NCI-H2227 treated with DMSO at 0.1 percent for 48 hours (cell line): ENCODE results near the gene MGAM2.

Experiments used
- DNase-seq: peaks from one replicate; lab custom pipeline; 2025; lab: John Stamatoyannopoulos, UW

MGAM2 gene

GRCh38 chr7:142120524-142120923 is 9.0 kb downstream of the MGAM2 start:
- no peak for DNase-seq

DNA sequence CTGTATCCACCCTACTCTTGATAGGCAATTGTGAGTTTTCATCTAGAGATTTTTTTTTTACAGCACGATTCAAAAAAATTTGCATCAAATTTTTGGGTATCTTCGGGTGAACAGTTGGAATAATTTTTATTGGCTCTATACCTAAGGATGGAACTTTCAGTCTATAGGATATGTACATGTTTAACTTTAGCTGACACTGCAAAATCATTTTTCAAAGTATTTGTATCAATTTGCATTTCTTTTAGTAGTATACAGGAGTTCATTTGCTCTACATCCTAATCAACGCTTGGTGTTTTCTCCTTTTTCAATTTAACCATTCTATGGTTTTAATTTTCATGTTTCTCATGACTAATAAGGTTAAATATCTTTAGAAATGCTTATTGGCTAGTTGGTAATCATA is 11.7 kb downstream of the MGAM2 start:
- no peak for DNase-seq

GRCh38 chr7:142125256-142125955 is 13.9 kb downstream of the MGAM2 start:
- no peak for DNase-seq

- no peak for DNase-seq
Measured at GRCh38 chr7:142130267-142130666, 18.7 kb downstream of the MGAM2 start.

DNA sequence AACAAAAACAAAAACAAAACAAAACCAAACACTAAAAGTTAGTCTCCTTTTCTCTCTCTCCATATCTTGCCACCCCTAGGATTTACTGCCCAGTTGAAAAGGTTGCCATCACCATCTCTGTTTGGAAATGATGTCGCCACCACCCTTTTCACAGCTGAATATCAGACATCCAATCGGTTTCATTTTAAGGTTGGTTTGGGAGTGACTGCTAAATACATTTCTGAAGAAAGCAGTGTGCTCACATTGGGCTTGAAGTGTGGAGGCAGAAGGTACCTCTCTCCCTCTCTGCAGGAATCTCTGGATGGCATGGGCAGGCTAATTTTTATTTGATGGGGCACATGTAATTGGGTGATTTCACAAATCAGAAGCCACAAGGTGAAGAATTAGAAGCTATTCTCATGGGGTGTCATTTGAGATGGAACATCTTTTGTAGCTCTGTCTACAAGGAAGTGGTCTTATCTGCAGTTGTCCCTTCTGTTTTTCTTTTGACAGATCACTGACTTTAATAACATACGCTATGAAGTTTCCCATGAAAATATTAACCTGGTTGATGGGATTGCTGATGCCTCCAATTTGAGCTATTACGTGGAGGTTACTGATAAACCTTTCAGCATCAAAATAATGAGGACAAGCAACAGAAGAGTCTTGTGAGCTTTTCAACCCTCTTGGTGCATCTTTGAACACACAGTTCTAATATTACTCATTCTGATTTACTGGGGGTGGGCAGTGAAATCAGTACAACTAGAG is 20.1 kb downstream of the MGAM2 start:
- DNase-seq: no peak

DNA sequence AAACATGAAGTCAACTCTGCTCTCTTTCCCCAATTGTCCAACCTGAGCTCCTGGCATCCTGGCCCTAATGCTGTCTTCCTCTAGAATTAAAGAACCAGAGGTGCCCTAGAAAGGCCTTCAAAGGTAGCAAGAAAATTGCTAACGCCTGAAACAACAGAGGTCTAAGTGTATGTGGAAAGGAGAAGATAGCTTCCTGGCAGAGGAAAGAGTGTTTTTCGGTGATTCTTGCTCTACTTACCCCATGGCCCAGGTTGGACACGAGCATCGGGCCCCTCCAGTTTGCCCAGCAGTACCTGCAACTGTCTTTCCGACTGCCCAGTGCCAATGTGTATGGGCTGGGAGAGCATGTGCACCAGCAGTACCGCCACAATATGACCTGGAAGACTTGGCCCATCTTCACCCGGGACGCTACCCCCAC is 22.2 kb downstream of the MGAM2 start:
- no peak for DNase-seq

DNA sequence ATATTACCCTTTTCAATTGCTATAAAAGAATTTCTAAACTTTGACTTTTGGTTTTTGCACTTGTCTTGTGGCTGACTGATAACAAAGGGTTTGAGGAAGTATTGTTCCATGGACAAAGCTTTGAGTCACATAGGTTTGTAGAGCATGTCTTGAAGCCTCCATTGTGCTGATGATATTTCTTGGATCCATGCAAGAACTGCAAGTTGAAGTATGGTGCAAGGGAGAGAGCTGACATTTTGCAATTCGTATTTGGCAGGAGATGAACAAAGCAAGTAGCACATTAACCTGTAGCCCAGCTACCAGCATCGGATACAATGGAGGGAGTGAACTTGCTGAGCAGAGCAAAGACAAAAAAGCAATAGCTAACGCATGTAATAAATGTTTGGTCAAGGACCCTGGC is 23.4 kb downstream of the MGAM2 start:
- no peak for DNase-seq

- no peak for DNase-seq
Measured at GRCh38 chr7:142138996-142139395, 27.5 kb downstream of the MGAM2 start.

DNA sequence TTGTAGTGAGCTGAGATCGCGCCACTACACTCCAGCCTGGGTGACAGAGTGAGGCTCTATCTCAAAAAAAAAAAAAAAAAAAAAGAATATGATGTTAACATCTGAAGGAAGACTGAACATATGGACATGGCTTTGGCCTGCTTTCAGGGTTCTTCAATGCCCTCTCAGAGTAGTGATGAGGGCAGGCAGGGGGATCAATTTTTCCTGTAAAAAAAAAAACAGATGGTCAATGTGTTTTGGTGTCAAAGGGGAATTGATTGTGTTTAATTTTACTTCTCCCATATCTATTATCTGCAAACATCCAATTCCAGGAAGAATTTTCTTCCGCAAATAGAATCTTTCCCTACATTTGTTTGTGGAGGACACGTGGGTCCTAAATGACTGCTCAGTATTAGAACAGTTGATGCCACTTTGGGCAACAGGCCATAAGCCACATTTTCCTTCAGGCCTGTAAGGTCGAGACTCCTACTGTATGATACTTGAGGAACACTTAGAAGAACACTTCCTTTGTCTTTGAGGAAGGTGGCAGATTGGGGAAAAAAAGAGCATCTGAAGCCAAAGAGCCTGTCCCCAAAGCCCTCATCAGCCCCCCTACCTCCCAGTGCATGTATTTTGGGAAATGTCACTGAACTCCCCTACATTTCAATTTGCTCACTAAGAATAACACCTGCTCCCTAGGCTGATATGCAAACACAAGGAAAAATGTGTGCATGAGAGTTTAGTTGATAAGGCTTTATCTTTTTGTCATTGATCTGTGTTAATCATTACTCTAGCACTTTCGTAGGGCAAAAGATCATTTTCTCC is 28.3 kb downstream of the MGAM2 start:
- DNase-seq: no peak

GRCh38 chr7:142140401-142140959 is 29.0 kb downstream of the MGAM2 start:
- DNase-seq: no peak

- DNase-seq: no peak
Measured at GRCh38 chr7:142142702-142143101, 31.2 kb downstream of the MGAM2 start.

GRCh38 chr7:142146124-142146523 is 34.6 kb downstream of the MGAM2 start:
- no peak for DNase-seq

DNA sequence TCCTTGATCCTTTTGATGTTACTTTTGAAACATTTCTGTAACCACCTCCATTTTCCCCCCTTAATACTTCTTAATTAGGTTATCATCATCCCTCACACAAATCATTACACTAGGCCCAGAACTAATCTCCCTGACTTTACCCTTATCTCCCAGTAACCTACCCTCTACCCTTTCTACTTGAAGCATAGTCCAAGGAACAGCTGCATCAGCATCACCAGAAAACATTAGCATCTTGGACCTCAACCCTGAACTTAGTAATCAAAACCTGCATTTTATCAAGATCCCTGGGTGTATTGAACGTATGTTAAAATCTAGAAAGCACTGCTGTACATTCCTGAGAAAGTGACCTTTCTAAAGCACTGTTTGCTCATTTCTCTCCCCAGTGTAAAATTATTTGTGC is 38.8 kb downstream of the MGAM2 start:
- DNase-seq: no peak

DNA sequence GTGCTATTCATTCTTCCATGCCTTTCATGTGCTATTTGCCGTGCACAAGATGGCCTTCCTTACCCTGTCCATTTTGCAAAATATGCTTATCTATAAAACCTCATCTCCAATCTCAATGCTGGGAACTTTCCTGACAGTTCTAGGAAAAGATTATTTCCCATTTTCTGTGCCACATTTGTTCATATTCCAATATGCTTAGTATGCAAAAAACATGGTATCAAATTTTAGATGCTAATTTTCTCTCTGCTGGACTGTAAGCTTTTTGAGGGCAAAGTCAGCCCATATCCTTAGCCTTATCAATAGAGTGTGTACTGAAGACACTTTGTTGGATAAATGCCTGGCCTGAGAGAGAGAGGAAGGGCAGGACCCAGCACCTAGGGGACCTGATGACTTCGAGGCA is 39.4 kb downstream of the MGAM2 start:
- no peak for DNase-seq

DNA sequence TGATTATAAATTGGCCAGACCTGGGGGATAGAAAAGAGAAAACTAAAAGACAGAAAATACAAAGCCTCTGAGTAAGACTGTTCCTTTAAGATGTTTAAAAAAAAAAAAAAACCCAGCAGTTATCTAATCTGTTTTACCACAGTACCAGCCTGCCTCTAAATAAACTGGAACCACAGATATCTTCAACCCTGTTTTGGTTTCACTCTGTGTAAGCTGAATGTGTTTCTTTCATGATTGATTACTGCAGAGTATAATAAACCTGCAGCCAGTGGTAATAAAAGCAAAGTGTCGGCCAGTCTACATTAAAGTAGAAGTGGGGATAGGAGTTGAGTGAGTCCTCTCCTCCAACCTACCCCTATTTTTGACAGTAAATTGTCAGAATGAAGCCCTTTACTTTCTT is 40.6 kb downstream of the MGAM2 start:
- DNase-seq: no peak

GRCh38 chr7:142153400-142153799 is 41.9 kb downstream of the MGAM2 start:
- DNase-seq: no peak

DNA sequence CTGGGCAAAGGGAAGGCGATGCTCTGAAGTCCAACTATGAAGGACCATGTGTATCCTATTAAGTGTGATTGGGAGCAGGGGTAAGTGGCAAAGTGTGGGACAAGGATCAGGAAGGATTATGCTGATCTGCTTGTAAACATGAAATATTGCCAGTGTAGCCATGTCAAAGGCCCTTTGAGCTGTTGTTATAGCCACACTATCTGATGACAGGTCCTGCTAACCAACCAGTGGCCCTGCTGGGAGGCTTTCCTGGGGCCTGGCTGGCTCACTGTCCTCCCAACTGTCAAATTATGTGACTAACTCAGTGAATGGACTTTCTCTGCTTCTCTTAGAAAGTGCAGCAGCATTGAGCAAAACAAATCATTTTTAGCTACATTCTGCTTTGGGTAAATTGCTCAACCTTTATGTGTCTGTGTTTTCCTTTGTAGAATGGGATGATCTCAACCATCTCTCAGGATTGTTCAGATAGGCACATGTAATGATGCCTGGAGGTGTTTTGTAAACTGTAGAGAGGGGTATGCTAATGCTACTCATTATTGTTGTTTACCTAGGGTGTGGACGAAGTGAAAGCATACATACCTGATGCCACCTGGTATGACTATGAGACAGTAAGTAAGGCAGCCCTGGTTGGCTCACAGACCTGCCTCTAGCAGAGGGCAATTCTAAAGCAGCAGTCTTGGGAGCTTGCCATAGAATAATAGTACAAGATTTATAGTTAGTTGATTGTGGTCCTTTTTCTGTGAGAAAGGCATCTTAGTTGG is 47.4 kb downstream of the MGAM2 start:
- no peak for DNase-seq

- DNase-seq: no peak
Measured at GRCh38 chr7:142161921-142162320, 50.4 kb downstream of the MGAM2 start.

- DNase-seq: no peak
Measured at GRCh38 chr7:142168746-142169145, 57.2 kb downstream of the MGAM2 start.

GRCh38 chr7:142172932-142173331 is 61.4 kb downstream of the MGAM2 start:
- no peak for DNase-seq

GRCh38 chr7:142174441-142174840 is 62.9 kb downstream of the MGAM2 start:
- DNase-seq: no peak

DNA sequence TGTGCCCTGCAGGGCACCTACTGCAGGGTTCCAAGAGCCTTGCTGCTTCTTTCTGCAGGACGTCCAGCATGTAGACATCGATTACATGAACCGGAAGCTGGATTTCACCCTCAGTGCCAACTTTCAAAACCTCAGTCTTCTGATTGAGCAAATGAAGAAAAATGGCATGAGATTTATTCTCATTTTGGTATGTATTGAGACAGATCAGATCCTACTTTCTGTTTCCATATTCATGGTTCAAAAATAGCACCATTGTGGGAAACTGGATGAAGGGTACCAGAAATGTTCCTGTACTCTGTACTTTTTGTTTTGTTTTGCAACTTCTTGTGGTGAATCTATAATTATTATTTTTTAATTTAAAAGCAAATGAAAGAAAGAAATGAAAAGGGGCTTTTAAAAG is 64.1 kb downstream of the MGAM2 start:
- no peak for DNase-seq
